HG02870 (cell line): ENCODE data around the gene BICC1.

ENCODE experiments used
- ATAC-seq: cut with Tn5 transposase; IDR thresholded peaks from one replicate; pipeline ENCODE4 v1.9.1; 2021; ENCODE audit warnings: mild to moderate bottlenecking, moderate library complexity; ENCODE audit not compliant: unreplicated experiment

Gene BICC1

GRCh38 chr10:58817201-58817846 is 304.7 kb downstream of the BICC1 start:
- ATAC-seq = no peak

- no peak for ATAC-seq
These were observed 306.2 kb downstream of the BICC1 start for GRCh38 chr10:58818900-58819299.

GRCh38 chr10:58820386-58820785 is 307.7 kb downstream of the BICC1 start:
- ATAC-seq = no peak

- no peak for ATAC-seq
These were observed 308.4 kb downstream of the BICC1 start for GRCh38 chr10:58820861-58821751.

GRCh38 chr10:58821752-58822056 is 309.0 kb downstream of the BICC1 start:
- no peak for ATAC-seq

GRCh38 chr10:58823983-58824382 is 311.3 kb downstream of the BICC1 start:
- no peak for ATAC-seq

GRCh38 chr10:58824396-58824795 is 311.7 kb downstream of the BICC1 start:
- no peak for ATAC-seq

- no peak for ATAC-seq
These were observed 314.0 kb downstream of the BICC1 start for GRCh38 chr10:58826694-58827093.

- ATAC-seq = no peak
These were observed 314.7 kb downstream of the BICC1 start for GRCh38 chr10:58827381-58827780.

- ATAC-seq = no peak
These were observed 317.2 kb downstream of the BICC1 start for GRCh38 chr10:58829839-58830238.

- no peak for ATAC-seq
These were observed 318.0 kb downstream of the BICC1 start for GRCh38 chr10:58830697-58831096.

- ATAC-seq = no peak
These were observed 321.3 kb downstream of the BICC1 start for GRCh38 chr10:58833771-58834561.

- no peak for ATAC-seq
These were observed 323.6 kb downstream of the BICC1 start for GRCh38 chr10:58836176-58836700.

GRCh38 chr10:58836991-58837575 is 324.4 kb downstream of the BICC1 start:
- no peak for ATAC-seq

GRCh38 chr10:58837826-58838225 is 325.2 kb downstream of the BICC1 start:
- no peak for ATAC-seq

- no peak for ATAC-seq
These were observed 326.0 kb downstream of the BICC1 start for GRCh38 chr10:58838561-58839208.

- no peak for ATAC-seq
These were observed 327.1 kb downstream of the BICC1 start for GRCh38 chr10:58839771-58840170.

- ATAC-seq = no peak
These were observed 328.3 kb downstream of the BICC1 start for GRCh38 chr10:58840840-58841435.

GRCh38 chr10:58842860-58843376 is 330.2 kb downstream of the BICC1 start:
- ATAC-seq = no peak

GRCh38 chr10:58843760-58844159 is 331.1 kb downstream of the BICC1 start:
- no peak for ATAC-seq
